Effector memory CD4-positive, alpha-beta T cell (primary cell): ENCODE data around the gene RPP38.

Experiments used
- DNase-seq, 3 donors: peaks; one replicate each; pipeline ENCODE4 v3.0.0-alpha.2; 2020
- H3K27ac ChIP-seq: 2 replicates; pipeline ENCODE4 v1.7.0; 2013; ENCODE audit warnings: mild to moderate bottlenecking, low read length, moderate library complexity; ENCODE audit not compliant: insufficient read depth, poor library complexity, severe bottlenecking
- H3K27me3 ChIP-seq: replicated peaks from 2 replicates; pipeline ENCODE4 v1.7.0; 2013; ENCODE audit warnings: mild to moderate bottlenecking, low read length; ENCODE audit not compliant: insufficient read depth, control insufficient read depth, poor library complexity, severe bottlenecking
- H3K36me3 ChIP-seq: 2 replicates; pipeline ENCODE4 v1.7.0; 2013; ENCODE audit warnings: mild to moderate bottlenecking, low read length, moderate library complexity; ENCODE audit not compliant: control insufficient read depth, insufficient read depth
- H3K4me1 ChIP-seq: 2 replicates; pipeline ENCODE4 v1.7.0; 2013; ENCODE audit warnings: low read length, mild to moderate bottlenecking; ENCODE audit not compliant: control insufficient read depth, insufficient read depth, poor library complexity, severe bottlenecking
- H3K4me3 ChIP-seq: 2 replicates; pipeline ENCODE4 v1.7.0; 2013; ENCODE audit warnings: low read length, low read depth, mild to moderate bottlenecking; ENCODE audit not compliant: insufficient read depth, poor library complexity, severe bottlenecking
- H3K9me3 ChIP-seq: 2 replicates; pipeline ENCODE4 v1.7.0; 2013; ENCODE audit warnings: mild to moderate bottlenecking, low read length, moderate library complexity; ENCODE audit not compliant: control insufficient read depth

RPP38 gene

DNA sequence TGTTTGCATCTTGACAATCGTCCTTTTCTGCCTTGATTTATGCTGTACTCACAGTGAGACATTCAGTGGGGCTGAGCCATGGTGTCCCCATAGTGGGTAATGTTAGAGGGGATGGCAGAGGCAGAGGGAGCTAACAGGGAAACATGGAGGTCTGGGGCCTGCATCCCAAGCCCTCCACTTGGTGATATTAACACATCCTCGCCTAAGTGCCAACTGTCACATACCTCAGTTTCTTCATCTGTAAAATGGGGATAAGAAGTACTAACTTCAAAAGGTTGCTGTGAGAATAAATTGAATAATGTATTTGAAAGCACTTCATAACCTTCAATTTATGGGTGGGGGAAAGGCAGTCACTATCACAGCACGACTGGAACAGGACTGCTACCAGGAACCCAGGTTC lies 27.8 kb downstream of the RPP38 start:
- no peak for DNase-seq
- peaks cover 26% of the 10 kb centered on the region for H3K36me3 ChIP-seq
- H3K27me3 ChIP-seq: no peaks in the 10 kb centered on the region
- H3K9me3 ChIP-seq: no peaks in the 10 kb centered on the region
- no peak overlapping the region for H3K4me3 ChIP-seq
- no peak overlapping the region for H3K27ac ChIP-seq
- H3K4me1 ChIP-seq: no peaks in the 10 kb centered on the region

DNA sequence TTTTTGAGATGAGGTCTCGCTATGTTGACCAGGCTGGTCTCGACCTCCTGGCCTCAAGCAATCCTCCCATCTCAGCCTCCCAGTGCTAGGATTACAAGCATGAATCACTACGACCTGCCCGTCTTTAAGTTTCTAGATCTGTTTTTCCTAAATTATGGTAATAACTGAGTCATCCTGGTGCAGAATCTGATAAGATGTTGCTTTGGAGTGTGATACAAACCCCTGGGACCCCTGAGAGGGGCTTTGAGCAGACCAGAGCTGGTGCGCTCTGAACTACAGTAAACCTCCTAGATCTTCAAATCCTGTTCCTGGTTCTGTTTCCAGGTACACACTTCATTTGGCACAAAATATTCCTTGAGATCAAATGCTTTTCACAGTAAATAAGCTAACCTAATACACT lies 34.2 kb downstream of the RPP38 start:
- Histone ChIP-seq H3K4me3 (no peak overlapping the region), H3K36me3 (peaks cover 64% of the 10 kb centered on the region), H3K9me3 (no peaks in the 10 kb centered on the region), H3K4me1 (no peaks in the 10 kb centered on the region), H3K27me3 (no peaks in the 10 kb centered on the region), H3K27ac (no peak overlapping the region)
- no peak for DNase-seq

DNA sequence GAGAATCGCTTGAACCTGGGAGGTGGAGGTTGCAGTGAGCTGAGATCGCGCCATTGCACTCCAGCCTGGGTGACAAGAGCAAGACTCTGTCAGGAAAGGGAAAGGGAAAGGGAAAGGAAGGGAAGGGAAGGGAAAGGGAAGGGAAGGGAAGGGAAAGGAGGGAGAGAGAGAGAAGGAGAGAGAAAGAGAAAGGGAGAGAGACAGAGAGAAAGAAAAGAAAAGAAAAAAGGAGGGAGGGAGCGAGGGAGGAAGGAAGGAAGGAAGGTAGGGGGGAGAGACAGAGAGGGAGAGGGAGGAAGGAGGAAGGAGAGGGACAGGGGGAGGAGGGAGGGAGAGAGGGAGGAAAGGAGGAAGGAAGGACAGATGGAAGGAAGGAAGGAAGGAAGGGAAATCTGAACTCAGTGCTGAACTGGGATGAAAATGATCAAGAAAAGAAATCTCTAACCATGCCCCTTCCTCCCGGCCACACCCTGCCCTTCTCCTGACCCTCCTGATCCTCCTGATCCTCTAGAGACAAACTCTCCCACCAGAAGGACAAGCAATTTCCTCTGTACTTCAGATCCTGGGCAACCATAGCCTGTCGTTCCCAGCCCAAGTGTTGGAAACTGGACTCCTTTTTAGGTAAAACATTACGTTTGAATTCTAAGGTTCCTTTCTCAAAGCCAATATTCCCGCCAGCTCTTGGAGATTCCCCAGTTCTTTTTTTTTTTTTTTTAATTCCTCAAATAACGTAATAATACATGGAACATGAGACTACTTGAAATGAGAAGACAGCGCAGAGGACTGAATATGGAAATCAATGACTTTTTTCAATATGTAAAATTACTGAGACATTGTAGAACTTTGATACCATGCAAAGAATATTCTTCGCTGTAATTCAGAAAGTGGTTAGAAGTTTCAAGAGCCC lies 39.2 kb downstream of the RPP38 start:
- no peaks in the 10 kb centered on the region for H3K4me1 ChIP-seq
- H3K27me3 ChIP-seq: no peaks in the 10 kb centered on the region
- H3K4me3 ChIP-seq: no peak overlapping the region
- no peak for DNase-seq
- no peaks in the 10 kb centered on the region for H3K9me3 ChIP-seq
- H3K36me3 ChIP-seq: peaks cover 57% of the 10 kb centered on the region
- no peak overlapping the region for H3K27ac ChIP-seq

DNA sequence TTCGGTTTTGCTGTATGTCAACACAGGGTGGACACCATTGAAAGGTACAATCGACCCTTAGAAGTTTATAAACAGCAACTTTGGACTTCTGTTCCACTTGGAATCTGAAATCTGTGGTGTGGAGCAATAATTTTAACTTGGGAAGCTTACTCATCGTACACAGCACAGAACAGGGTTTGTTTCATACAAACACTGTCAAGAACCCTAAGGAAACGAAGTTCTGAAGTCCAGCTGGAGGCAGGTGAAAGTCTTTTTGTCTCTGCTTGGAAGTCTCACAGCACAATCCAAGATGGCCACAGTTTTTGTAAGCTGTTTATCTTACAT lies 39.8 kb downstream of the RPP38 start:
- H3K27ac ChIP-seq: no peak overlapping the region
- DNase-seq: no peak
- H3K36me3 ChIP-seq: peaks cover 51% of the 10 kb centered on the region
- no peaks in the 10 kb centered on the region for H3K9me3 ChIP-seq
- peaks cover 4% of the 10 kb centered on the region for H3K4me1 ChIP-seq
- no peak overlapping the region for H3K4me3 ChIP-seq
- no peaks in the 10 kb centered on the region for H3K27me3 ChIP-seq

DNA sequence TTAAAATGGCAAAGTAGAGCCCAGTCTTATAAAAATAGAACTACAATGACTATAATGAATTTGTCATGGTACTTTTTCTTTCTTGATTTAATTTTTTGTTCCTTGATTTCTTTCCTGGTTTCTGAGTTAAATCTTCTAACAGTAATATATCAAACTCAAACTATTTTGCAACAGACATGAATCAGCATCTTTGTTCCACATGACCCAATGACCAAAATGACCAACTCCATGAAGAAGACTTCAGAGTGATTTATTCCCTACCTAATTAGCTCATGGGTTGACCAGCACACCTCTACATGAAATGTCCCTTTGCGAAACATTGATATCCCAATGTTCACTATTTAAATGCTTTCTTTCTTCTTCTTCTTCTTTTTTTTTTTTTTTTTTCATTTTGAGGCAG lies 40.5 kb downstream of the RPP38 start:
- no peak for DNase-seq
- H3K4me3 ChIP-seq: no peak overlapping the region
- no peaks in the 10 kb centered on the region for H3K9me3 ChIP-seq
- H3K4me1 ChIP-seq: peaks cover 6% of the 10 kb centered on the region
- peaks cover 45% of the 10 kb centered on the region for H3K36me3 ChIP-seq
- no peak overlapping the region for H3K27ac ChIP-seq
- H3K27me3 ChIP-seq: no peaks in the 10 kb centered on the region

DNA sequence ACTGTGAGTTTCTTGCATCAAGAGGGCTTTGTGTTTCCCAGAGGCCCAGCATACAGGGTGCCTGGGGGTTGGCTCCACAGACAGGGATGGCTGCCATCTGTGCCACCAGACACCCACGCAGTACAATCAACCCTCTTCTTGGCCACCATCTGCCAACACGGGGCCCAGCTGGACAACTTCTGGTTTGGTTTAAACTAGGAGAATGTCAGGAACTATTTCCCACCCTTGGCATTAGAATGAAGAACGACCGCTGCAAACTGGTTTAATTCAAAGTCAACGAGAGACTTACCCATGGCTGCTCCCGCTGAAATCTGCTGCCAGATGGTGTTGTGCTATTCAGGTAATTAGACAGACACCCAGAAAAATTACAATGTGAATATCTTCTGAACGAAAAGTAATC lies 43.5 kb downstream of the RPP38 start:
- H3K27me3 ChIP-seq: no peaks in the 10 kb centered on the region
- H3K36me3 ChIP-seq: peaks cover 16% of the 10 kb centered on the region
- H3K9me3 ChIP-seq: no peaks in the 10 kb centered on the region
- H3K4me3 ChIP-seq: no peak overlapping the region
- DNase-seq: no peak
- peaks cover 6% of the 10 kb centered on the region for H3K4me1 ChIP-seq
- no peak overlapping the region for H3K27ac ChIP-seq

DNA sequence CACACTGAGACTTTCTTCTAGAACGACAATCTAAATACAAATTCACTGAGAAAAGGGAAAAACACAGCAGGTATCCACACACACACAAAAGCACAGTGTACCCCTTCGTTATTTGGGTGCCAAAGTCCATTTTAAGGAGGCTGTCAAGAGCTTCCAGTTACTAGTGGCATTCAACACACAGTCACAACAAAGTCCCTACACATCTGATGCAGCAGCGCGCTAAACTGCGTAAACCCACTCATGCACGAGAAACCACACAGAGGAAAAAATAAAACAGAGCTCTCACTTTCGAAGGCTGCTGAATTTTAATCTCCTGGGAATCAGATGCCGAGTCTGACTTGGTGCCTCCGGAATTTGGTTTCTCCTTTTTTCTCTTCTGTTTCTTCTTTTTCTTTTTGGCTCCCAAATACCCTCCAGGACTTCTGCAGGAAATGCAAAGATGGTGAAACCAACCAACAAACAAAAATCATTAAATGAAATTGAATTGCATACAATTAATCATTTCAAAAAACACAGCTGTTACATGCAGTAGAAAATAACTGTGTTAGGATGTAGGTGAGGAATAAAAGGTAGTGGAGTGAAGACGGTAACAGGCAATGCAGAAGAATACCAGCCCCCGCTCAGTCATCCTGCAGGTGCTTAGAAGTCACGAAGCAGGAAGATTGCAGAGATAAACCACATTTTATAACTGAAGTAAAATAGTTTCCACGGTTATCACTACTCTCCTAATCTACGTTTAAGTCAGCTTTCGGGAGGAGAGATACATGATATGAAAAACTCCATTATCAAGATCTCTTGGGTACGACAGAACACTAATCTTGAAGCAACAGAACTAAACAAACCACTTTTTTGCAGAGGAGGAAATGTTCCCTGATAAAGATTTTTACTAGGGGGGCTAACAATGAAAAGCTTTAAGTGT lies 44.2 kb downstream of the RPP38 start:
- Histone ChIP-seq H3K4me3 (no peak overlapping the region), H3K27ac (no peak overlapping the region), H3K36me3 (peaks cover 15% of the 10 kb centered on the region), H3K27me3 (no peaks in the 10 kb centered on the region), H3K9me3 (no peaks in the 10 kb centered on the region), H3K4me1 (peaks cover 6% of the 10 kb centered on the region)
- no peak for DNase-seq

DNA sequence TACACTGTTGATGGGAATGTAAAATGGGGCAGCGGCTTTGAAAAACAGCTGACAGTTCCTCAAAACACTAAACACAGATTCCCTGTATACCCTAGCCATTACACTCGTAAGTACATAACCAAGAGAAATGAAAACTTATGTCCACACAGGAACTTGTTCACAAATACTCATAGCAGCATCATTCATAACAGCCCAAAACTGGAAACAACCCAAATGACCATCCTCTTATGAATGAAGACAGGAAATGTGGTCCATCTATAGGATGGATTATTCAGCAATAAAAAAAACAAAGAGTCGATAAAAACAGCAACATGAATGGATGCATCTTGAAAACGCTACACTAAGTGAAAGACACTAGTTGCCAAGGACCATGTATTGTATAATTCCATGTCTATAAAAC lies 47.6 kb downstream of the RPP38 start:
- Histone ChIP-seq H3K27ac (no peak overlapping the region), H3K4me1 (peaks cover 10% of the 10 kb centered on the region), H3K27me3 (no peaks in the 10 kb centered on the region), H3K36me3 (peaks cover 6% of the 10 kb centered on the region), H3K9me3 (no peaks in the 10 kb centered on the region), H3K4me3 (no peak overlapping the region)
- no peak for DNase-seq

DNA sequence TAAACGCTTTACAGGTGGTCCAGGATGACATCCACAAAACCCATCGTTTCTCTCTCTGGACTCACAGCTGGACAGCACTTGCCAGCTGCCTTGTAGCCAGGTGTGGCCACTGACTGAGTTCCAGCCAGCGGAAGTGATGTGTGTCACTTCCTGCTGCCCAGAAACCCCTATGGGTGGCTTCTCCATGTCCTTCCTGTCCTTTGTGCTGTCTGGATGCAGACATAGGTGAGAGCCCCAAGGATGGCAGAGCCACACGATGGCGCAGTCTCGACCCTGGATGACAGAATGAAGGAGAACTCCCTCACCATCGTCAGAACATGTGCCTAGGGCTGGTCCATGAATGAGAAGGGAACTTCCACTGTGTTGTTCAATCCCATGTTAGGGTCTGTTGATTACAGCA lies 49.2 kb downstream of the RPP38 start:
- no peaks in the 10 kb centered on the region for H3K9me3 ChIP-seq
- no peak for DNase-seq
- H3K27ac ChIP-seq: no peak overlapping the region
- no peak overlapping the region for H3K4me3 ChIP-seq
- no peaks in the 10 kb centered on the region for H3K36me3 ChIP-seq
- no peaks in the 10 kb centered on the region for H3K27me3 ChIP-seq
- peaks cover 10% of the 10 kb centered on the region for H3K4me1 ChIP-seq
